RWPE2 (cell line): ENCODE measurements around the gene TMEM63B.

Source experiments
- ATAC-seq: fragments of 200-7000 bp; cut with Tn5 transposase; 3 replicates; pipeline ENCODE4 v1.9.1; 2021; ENCODE audit warnings: low read depth
- DNase-seq: peaks from one replicate; pipeline ENCODE4 v3.0.0-alpha.2; 2020; ENCODE audit warnings: low spot score
- H3K27ac ChIP-seq: fragments of 450-650 bp; 2 replicates; pipeline ENCODE4 v1.5.1; 2017; ENCODE audit warnings: mild to moderate bottlenecking; ENCODE audit not compliant: poor library complexity, severe bottlenecking
- H3K27me3 ChIP-seq: fragments of 250-450 bp; sonication (Bioruptor Pico); 2 replicates; pipeline ENCODE4 v1.5.1; 2021; ENCODE audit warnings: mild to moderate bottlenecking, moderate library complexity; ENCODE audit not compliant: insufficient read depth, poor library complexity, severe bottlenecking
- H3K36me3 ChIP-seq: fragments of 250-450 bp; sonication (Bioruptor Pico); 2 replicates; pipeline ENCODE4 v1.5.1; 2020; ENCODE audit warnings: low read depth, mild to moderate bottlenecking, moderate library complexity
- H3K4me1 ChIP-seq: fragments of 250-450 bp; sonication (Bioruptor Pico); 2 replicates; pipeline ENCODE4 v1.5.1; 2021; ENCODE audit warnings: mild to moderate bottlenecking, moderate library complexity; ENCODE audit not compliant: insufficient read depth, poor library complexity, severe bottlenecking
- H3K4me3 ChIP-seq: fragments of 250-450 bp; sonication (Bioruptor Pico); 2 replicates; pipeline ENCODE4 v1.5.1; 2021; ENCODE audit warnings: mild to moderate bottlenecking, moderate library complexity; ENCODE audit not compliant: severe bottlenecking
- H3K9me3 ChIP-seq: fragments of 250-450 bp; sonication (Bioruptor Pico); 2 replicates; pipeline ENCODE4 v1.5.1; 2021; ENCODE audit warnings: mild to moderate bottlenecking, moderate library complexity; ENCODE audit not compliant: severe bottlenecking
- CTCF ChIP-seq: fragments of 450-650 bp; IDR thresholded peaks from one replicate; pipeline ENCODE4 v1.5.1; 2017; ENCODE audit warnings: mild to moderate bottlenecking, moderate library complexity; ENCODE audit not compliant: poor library complexity, severe bottlenecking

Gene TMEM63B

GRCh38 chr6:44135173-44135758 lies 7.9 kb downstream of the TMEM63B start:
- no peak for DNase-seq
- Histone ChIP-seq H3K27ac (no peak overlapping the region), H3K4me3 (no peak overlapping the region), H3K4me1 (peaks cover 7% of the 10 kb centered on the region), H3K27me3 (no peaks in the 10 kb centered on the region), H3K36me3 (peaks cover 30% of the 10 kb centered on the region), H3K9me3 (no peaks in the 10 kb centered on the region)
- no peak for TF ChIP-seq CTCF
- ATAC-seq: no peak

GRCh38 chr6:44135875-44136274 lies 8.5 kb downstream of the TMEM63B start:
- DNase-seq (no peak), ATAC-seq (no peak)
- H3K9me3 ChIP-seq: no peaks in the 10 kb centered on the region
- H3K27me3 ChIP-seq: no peaks in the 10 kb centered on the region
- peaks cover 7% of the 10 kb centered on the region for H3K4me1 ChIP-seq
- peaks cover 37% of the 10 kb centered on the region for H3K36me3 ChIP-seq
- H3K4me3 ChIP-seq: no peak overlapping the region
- no peak overlapping the region for H3K27ac ChIP-seq
- TF ChIP-seq CTCF: no peak

GRCh38 chr6:44138717-44139350 lies 11.5 kb downstream of the TMEM63B start:
- ATAC-seq (no peak), DNase-seq (no peak)
- TF ChIP-seq CTCF: no peak
- H3K9me3 ChIP-seq: no peaks in the 10 kb centered on the region
- H3K4me1 ChIP-seq: no peaks in the 10 kb centered on the region
- H3K4me3 ChIP-seq: no peak overlapping the region
- no peaks in the 10 kb centered on the region for H3K27me3 ChIP-seq
- peaks cover 55% of the 10 kb centered on the region for H3K36me3 ChIP-seq
- H3K27ac ChIP-seq: no peak overlapping the region

- no peak for ATAC-seq
- Histone ChIP-seq H3K27me3 (no peaks in the 10 kb centered on the region), H3K4me1 (no peaks in the 10 kb centered on the region), H3K9me3 (no peaks in the 10 kb centered on the region), H3K27ac (no peak overlapping the region), H3K36me3 (peaks cover 57% of the 10 kb centered on the region), H3K4me3 (no peak overlapping the region)
- no peak for DNase-seq
- TF ChIP-seq CTCF: no peak
These were observed 12.0 kb downstream of the TMEM63B start for GRCh38 chr6:44139351-44139743.

- no peak overlapping the region for H3K27ac ChIP-seq
- no peak for TF ChIP-seq CTCF
- no peaks in the 10 kb centered on the region for H3K27me3 ChIP-seq
- no peak for ATAC-seq
- DNase-seq: no peak
- no peaks in the 10 kb centered on the region for H3K4me1 ChIP-seq
- peaks cover 53% of the 10 kb centered on the region for H3K36me3 ChIP-seq
- H3K4me3 ChIP-seq: no peak overlapping the region
- no peaks in the 10 kb centered on the region for H3K9me3 ChIP-seq
These were observed 15.5 kb downstream of the TMEM63B start for GRCh38 chr6:44142835-44143234.
